B cell (primary cell): ENCODE results near the gene RHOV. TPM values are rescaled to one million over a fixed set of nuclear protein-coding genes. Genes with fewer than 3 reads are reported as not detected.

Experiments used
- ATAC-seq: fragments of 200-7000 bp; cut with Tn5 transposase; one replicate; pipeline ENCODE4 v1.10.0; 2021; ENCODE audit warnings: low read depth, mild to moderate bottlenecking, moderate number of reproducible peaks, moderate library complexity
- CTCF ChIA-PET: fragments of 350-600 bp; sonication (Branson Sonifier 250); formaldehyde crosslinking; loops from one replicate; lab custom pipeline; 2021; ENCODE audit warnings: antibody characterized with exemption, inconsistent platforms; lab: Charles Lee
- POLR2A ChIA-PET: fragments of 350-600 bp; sonication (Branson Sonifier 250); formaldehyde crosslinking; loops from one replicate; lab custom pipeline; 2021; ENCODE audit warnings: antibody characterized with exemption; lab: Charles Lee
- DNase-seq: peaks from one replicate; pipeline ENCODE4 v3.0.0; 2013
- H2AFZ ChIP-seq: 2 replicates; pipeline ENCODE4 v1.6.1; 2012; ENCODE audit warnings: mild to moderate bottlenecking, low read depth, low read length; ENCODE audit not compliant: insufficient read depth, poor library complexity, severe bottlenecking
- H3K27ac ChIP-seq, 2 donors: 1 replicate in 1 of 2; 2 replicates in 1 of 2; pipeline ENCODE4 v1.5.1; 2012 to 2013; ENCODE audit warnings: low read length in 2 of 2, mild to moderate bottlenecking in 2 of 2, moderate library complexity in 1 of 2
- H3K27me3 ChIP-seq, 4 experiments: fragments of 200-600 bp in 1 of 4; sonication (generic) in 1 of 4; replicated peaks in 1 of 4; 1 replicate in 2 of 4; 2 replicates in 2 of 4; pipeline versions ENCODE4 v1.6.1 to v1.7.0; 2013 to 2016; ENCODE audit warnings: low read length in 3 of 4, mild to moderate bottlenecking in 2 of 4, mixed read lengths in 1 of 4, moderate library complexity in 1 of 4; ENCODE audit not compliant: insufficient read depth in 4 of 4, control insufficient read depth in 3 of 4; ENCODE audit errors: control extremely low read depth in 1 of 4
- H3K36me3 ChIP-seq, 2 experiments: replicated peaks in 1 of 2; 1 replicate in 1 of 2; 2 replicates in 1 of 2; pipeline versions ENCODE4 v1.6.1 to v1.7.1; 2013; ENCODE audit warnings: low read length in 1 of 2; ENCODE audit not compliant: insufficient read depth in 2 of 2, control insufficient read depth in 1 of 2; ENCODE audit errors: control extremely low read depth in 1 of 2, extremely low read depth in 1 of 2
- H3K4me1 ChIP-seq, 2 donors: fragments of 200-600 bp in 1 of 2; sonication (generic) in 1 of 2; 1 replicate in 1 of 2; 2 replicates in 1 of 2; pipeline versions ENCODE4 v1.5.1 to v1.6.1; 2013 to 2017; ENCODE audit warnings: low read length in 2 of 2; ENCODE audit not compliant: control insufficient read depth in 2 of 2, insufficient read depth in 2 of 2
- H3K4me2 ChIP-seq: replicated peaks from 2 replicates; pipeline ENCODE3; 2012; ENCODE audit warnings: mild to moderate bottlenecking, low read depth, low read length; ENCODE audit not compliant: poor library complexity, severe bottlenecking
- H3K4me3 ChIP-seq, 5 experiments: fragments of 200-600 bp in 1 of 5; sonication (generic) in 1 of 5; 1 replicate in 3 of 5; 2 replicates in 2 of 5; pipeline versions ENCODE4 v1.5.1 to v1.7.0; 2011 to 2016; ENCODE audit warnings: low read length in 4 of 5, mild to moderate bottlenecking in 4 of 5, low read depth in 2 of 5, control low read depth in 1 of 5, moderate library complexity in 1 of 5; ENCODE audit not compliant: insufficient read depth in 1 of 5; ENCODE audit errors: control extremely low read depth in 1 of 5, extremely low read depth in 1 of 5
- H3K79me2 ChIP-seq: fragments of 200-600 bp; sonication (generic); one replicate; pipeline ENCODE4 v1.6.0; 2016; ENCODE audit warnings: low read length; ENCODE audit not compliant: control insufficient read depth, insufficient read depth
- H3K9ac ChIP-seq: fragments of 200-600 bp; sonication (generic); 2 replicates; pipeline ENCODE4 v1.6.1; 2017; ENCODE audit warnings: mild to moderate bottlenecking, low read length, moderate library complexity
- H3K9me3 ChIP-seq, 3 donors: one replicate each; pipeline versions ENCODE4 v1.6.1 to v1.7.1; 2013; ENCODE audit warnings: low read length in 2 of 3; ENCODE audit not compliant: control insufficient read depth in 2 of 3, insufficient read depth in 1 of 3; ENCODE audit errors: control extremely low read depth in 1 of 3
- H4K20me1 ChIP-seq: 2 replicates; pipeline ENCODE4 v1.6.0; 2012; ENCODE audit warnings: mild to moderate bottlenecking, low read length; ENCODE audit not compliant: insufficient read depth, control insufficient read depth, poor library complexity, severe bottlenecking
- H3K27ac Mint-ChIP-seq: one replicate; pipeline ENCODE4 v1.8.0; 2021; ENCODE audit warnings: mixed read lengths
- H3K27me3 Mint-ChIP-seq: one replicate; pipeline ENCODE4 v1.8.0; 2021; ENCODE audit warnings: mixed read lengths
- H3K4me1 Mint-ChIP-seq: one replicate; pipeline ENCODE4 v1.8.0; 2021; ENCODE audit warnings: mixed read lengths
- H3K4me3 Mint-ChIP-seq: one replicate; pipeline ENCODE4 v1.8.0; 2021; ENCODE audit warnings: mixed read lengths
- H3K9me3 Mint-ChIP-seq: one replicate; pipeline ENCODE4 v1.8.0; 2022; ENCODE audit warnings: mixed read lengths; ENCODE audit not compliant: insufficient read depth
- EZH2 ChIP-seq: IDR thresholded peaks from 2 replicates; pipeline ENCODE4 v1.6.1; 2012; ENCODE audit warnings: borderline replicate concordance, low read depth, mild to moderate bottlenecking, moderate library complexity, low read length; ENCODE audit not compliant: insufficient read depth, poor library complexity, severe bottlenecking
- WGBS: methylation state at CpG from one replicate; pipeline ENCODE4 v1.1.5; 2013; ENCODE audit warnings: missing lambda C conversion rate; ENCODE audit not compliant: insufficient coverage; 5-methylcytosine and 5-hydroxymethylcytosine counted together
- intact Hi-C: fragments of 100-400 bp; cut with micrococcal nuclease; formaldehyde crosslinking; loops from one replicate; pipeline ENCODE4 v1.10.0; 2022
- polyA plus RNA-seq: library from polyadenylated mRNA; depleted of rRNA; stranded (reverse); fragments of >200 nt; gene quantifications from 2 replicates; pipeline ENCODE4 v1.2.3, GENCODE V29; 2012
- total RNA-seq, 2 donors: library from RNA; stranded (reverse); fragments of 120-200 nt in 1 of 2; gene quantifications; 1 replicate in 1 of 2; 2 replicates in 1 of 2; pipeline versions ENCODE4 v1.2.3 to v1.2.4, GENCODE V29; 2013 to 2022
- TF ChIP-seq, protein P1 (sequence below): fragments of 200-600 bp; IDR thresholded peaks from one replicate; pipeline ENCODE4 v1.8.0; 2022; ENCODE audit warnings: antibody characterized with exemption, mild to moderate bottlenecking

The RHOV gene
- total and polyA plus RNA-seq, 2 donors (not counting 1 experiment from before 2014, with no cell fraction given) = 0.54 TPM; not detected in 1

GRCh38 chr15:40830884-40831283, 43.1 kb downstream of the RHOV start:
- ATAC-seq = no peak
- CTCF ChIA-PET = interaction anchor here (1.4 kb wide), 1 partner anchor 27 kb away, joined by 3 read pairs; no protein-coding TSS in a partner anchor

GRCh38 chr15:40829115-40829514, 44.9 kb downstream of the RHOV start:
- ChIA-PET POLR2A (no interaction called here), CTCF (interaction anchor here (1.8 kb wide), 1 partner anchor 9 kb away, joined by 5 read pairs; no protein-coding TSS in a partner anchor)
- no peak overlapping the region for H3K4me3 Mint-ChIP-seq
- Histone ChIP-seq H3K9me3 (peaks cover 0 to 3% (median 0%) of the 10 kb centered on the region in 3 donors), H3K4me2 (no peak overlapping the region), H3K36me3 (no peaks in the 10 kb centered on the region), H3K27me3 (no peaks in the 10 kb centered on the region), H3K27ac (no peak overlapping the region), H4K20me1 (no peaks in the 10 kb centered on the region), H3K79me2 (no peaks in the 10 kb centered on the region), H3K4me1 (no peaks in the 10 kb centered on the region), H3K4me3 (no peak overlapping the region), H2AFZ (no peak overlapping the region), H3K9ac (no peak overlapping the region)
- 88% methylated on average over 6 of the region's 7 CpGs for WGBS
- no peak for TF ChIP-seq EZH2
- TF ChIP-seq, protein P1, sequence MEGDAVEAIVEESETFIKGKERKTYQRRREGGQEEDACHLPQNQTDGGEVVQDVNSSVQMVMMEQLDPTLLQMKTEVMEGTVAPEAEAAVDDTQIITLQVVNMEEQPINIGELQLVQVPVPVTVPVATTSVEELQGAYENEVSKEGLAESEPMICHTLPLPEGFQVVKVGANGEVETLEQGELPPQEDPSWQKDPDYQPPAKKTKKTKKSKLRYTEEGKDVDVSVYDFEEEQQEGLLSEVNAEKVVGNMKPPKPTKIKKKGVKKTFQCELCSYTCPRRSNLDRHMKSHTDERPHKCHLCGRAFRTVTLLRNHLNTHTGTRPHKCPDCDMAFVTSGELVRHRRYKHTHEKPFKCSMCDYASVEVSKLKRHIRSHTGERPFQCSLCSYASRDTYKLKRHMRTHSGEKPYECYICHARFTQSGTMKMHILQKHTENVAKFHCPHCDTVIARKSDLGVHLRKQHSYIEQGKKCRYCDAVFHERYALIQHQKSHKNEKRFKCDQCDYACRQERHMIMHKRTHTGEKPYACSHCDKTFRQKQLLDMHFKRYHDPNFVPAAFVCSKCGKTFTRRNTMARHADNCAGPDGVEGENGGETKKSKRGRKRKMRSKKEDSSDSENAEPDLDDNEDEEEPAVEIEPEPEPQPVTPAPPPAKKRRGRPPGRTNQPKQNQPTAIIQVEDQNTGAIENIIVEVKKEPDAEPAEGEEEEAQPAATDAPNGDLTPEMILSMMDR = no peak
- H3K9me3 Mint-ChIP-seq = no peaks in the 10 kb centered on the region
- intact Hi-C loops = no loop called here
- no peak for DNase-seq
- no peaks in the 10 kb centered on the region for H3K27me3 Mint-ChIP-seq
- H3K4me1 Mint-ChIP-seq = no peaks in the 10 kb centered on the region
- ATAC-seq = no peak
- no peak overlapping the region for H3K27ac Mint-ChIP-seq

More at GRCh38 chr15:40830884-40831283, 43.1 kb downstream of the RHOV start:
- Histone ChIP-seq H3K36me3 (no peaks in the 10 kb centered on the region), H4K20me1 (no peaks in the 10 kb centered on the region), H3K4me3 (no peak overlapping the region), H3K9ac (no peak overlapping the region), H3K27me3 (no peaks in the 10 kb centered on the region), H2AFZ (no peak overlapping the region), H3K79me2 (no peaks in the 10 kb centered on the region), H3K27ac (no peak overlapping the region), H3K9me3 (peaks cover 0 to 3% (median 0%) of the 10 kb centered on the region in 3 donors), H3K4me1 (no peaks in the 10 kb centered on the region), H3K4me2 (no peak overlapping the region)
- no CpG with 5 or more reads among the region's 2 CpGs for WGBS
- intact Hi-C loops = no loop called here
- Mint-ChIP-seq H3K4me3 (no peak overlapping the region), H3K27ac (no peak overlapping the region), H3K27me3 (no peaks in the 10 kb centered on the region), H3K4me1 (no peaks in the 10 kb centered on the region), H3K9me3 (no peaks in the 10 kb centered on the region)
- TF ChIP-seq, protein P1 = no peak
- no peak for TF ChIP-seq EZH2
- POLR2A ChIA-PET = no interaction called here
- no peak for DNase-seq
